Measurements from ENCODE around the gene LRBA.

Gene LRBA

GRCh38 chr4:150253965-150254630 is 761.0 kb downstream of the LRBA start:
- DNase-seq, result no peak

GRCh38 chr4:150253416-150253815 is 761.7 kb downstream of the LRBA start:
- no peak for DNase-seq

- no peak for DNase-seq
Measured at GRCh38 chr4:150252741-150253140, 762.3 kb downstream of the LRBA start.

DNA sequence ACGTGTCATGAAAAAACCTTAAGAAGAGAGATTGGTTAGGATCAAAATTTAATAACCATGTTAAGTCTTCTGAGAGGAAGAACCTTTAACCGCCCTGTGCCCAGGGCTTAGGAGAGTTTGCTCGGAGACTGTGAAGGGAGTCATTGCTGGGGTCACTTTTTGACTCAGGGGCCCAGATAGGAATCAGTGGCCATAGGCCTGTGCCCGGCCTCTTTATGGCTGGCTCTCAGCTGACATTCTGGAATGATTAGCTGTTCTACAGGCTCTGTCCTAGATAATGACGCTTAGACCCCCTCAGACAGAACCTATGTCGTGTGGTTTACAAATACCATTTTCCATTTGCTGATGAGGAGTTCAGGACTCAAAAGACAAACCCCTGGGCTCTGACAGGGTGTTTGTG is 762.8 kb downstream of the LRBA start:
- peak; percentile 56 for DNase-seq

GRCh38 chr4:150251752-150252190 is 763.3 kb downstream of the LRBA start:
- DNase-seq, result peak; percentile 64

GRCh38 chr4:150250998-150251651 is 764.0 kb downstream of the LRBA start:
- no peak for DNase-seq

GRCh38 chr4:150250293-150250997 is 764.6 kb downstream of the LRBA start:
- peak; percentile 63 for DNase-seq

DNA sequence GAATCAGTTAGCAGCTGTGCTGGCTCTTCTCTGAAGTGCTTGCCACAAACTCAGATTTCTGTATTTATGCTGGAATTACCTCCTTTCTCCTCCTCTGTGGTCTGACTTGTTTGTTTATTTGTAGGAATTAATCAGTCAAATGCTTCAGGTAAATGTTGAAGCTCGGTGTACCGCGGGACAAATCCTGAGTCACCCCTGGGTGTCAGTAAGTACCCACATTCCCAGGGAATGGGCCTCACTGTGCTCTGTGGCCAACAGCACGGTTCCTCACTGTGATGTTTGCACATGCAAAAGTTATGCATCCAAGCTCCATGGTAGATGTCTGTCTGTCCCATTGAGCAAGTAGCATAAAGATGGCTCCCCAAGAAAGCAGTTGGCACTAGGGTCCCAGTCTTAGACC is 766.9 kb downstream of the LRBA start:
- DNase-seq, result no peak

DNA sequence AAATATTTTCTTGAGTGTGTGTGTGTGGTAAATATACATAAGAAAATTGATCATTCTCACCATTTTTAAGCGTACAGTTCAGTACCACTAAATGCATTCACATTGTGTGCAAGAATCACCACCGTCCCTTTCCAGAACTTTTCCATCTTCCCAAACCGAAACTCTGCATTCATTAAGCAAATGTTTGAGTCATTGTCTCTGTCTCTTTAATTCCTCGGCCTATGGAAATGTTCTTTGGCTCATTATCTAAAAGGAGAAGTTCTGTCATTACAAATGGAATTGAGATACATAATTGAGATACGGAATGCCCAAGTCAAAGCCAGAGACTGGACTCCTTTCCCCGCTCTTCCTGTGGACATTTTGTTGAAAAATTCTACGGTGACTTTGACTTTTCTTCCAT is 767.9 kb downstream of the LRBA start:
- DNase-seq, result no peak

- DNase-seq, result no peak
Measured at GRCh38 chr4:150244600-150244999, 770.5 kb downstream of the LRBA start.

- no peak for DNase-seq
Measured at GRCh38 chr4:150243932-150244331, 771.2 kb downstream of the LRBA start.

DNA sequence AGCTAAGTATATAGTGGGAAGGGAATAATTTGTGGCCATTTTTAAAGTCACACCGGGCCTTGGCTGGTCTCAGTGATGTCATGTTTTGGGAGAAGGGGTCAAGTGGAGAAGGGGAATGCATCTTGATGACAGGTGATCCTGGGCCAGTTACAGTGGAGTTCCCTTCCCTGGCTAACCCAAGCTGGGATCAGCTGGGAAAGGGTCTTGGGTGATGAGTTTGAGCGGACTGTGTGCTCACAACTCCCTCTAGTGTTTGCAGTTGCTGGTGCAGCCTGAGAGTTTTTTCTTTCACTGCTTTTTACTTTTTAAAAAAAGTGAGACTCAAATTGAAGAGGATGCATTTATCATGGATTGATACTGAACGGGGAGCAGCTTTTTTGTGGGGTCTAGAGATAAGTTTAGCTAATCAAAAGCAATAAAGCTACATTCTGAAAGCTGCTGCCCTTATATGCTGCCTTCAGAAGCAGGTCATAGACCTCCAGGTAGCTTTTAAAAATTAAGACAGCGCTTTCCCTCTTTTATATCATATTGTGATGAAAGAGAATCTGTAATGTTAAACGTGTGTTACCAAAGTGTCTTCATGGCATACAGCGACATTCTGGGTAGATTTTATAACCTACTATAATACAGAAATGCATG is 772.1 kb downstream of the LRBA start:
- DNase-seq, result peak; percentile 67

- DNase-seq, result no peak
Measured at GRCh38 chr4:150240011-150240410, 775.1 kb downstream of the LRBA start.

- no peak for DNase-seq
Measured at GRCh38 chr4:150238591-150238990, 776.5 kb downstream of the LRBA start.

DNA sequence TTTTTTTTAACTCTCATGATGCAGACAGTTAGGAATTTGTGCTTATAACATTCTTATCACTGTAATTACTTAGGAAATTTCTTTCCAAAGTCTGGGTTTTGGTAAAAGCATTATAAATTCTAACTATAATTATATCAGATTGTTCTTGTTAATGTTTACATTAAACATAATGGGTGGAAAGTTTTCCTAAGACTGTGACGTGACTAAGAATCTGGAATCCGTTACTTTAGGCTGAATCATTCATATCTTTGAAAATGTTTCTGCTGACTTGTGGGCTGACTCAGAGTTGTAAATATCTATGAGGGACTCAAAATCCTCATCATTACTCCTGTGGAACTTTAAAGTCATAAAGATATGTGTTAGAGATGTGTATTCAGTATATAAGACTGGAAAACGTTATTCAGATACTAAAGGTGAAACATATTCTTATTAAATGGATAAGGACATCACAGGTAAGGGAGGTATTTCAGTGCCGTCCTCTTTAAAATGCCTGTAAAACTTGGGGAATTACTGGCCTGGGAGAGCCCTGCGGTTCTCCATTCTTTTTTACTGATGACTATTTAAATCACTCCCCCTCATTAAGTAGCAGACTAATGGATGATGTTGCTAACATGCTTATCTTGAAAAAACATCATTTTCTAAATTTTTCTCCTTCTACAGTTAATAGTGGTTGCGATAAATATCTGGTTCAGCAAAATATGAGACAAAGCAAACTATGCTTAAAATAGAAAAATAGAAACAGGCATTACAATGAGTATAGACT is 777.8 kb downstream of the LRBA start:
- no peak for DNase-seq

DNA sequence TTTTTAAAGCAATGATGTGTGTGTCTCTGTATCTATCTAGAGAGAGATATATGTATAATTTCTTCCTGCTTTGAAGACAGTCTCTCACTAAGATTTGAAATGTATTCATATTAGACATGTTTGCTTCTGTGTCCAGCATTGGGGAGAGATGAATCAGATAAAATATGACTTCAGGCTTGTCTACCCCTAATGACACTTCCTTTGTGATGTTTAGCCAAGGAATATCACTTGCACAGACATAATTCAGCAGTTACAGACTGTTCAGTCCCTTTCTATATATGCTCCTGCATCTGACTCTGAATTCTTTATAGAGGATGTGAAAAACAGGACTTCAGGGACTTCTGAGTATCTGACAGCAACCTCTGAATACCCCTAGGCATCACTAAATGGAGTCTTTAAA is 778.5 kb downstream of the LRBA start:
- DNase-seq, result no peak

DNA sequence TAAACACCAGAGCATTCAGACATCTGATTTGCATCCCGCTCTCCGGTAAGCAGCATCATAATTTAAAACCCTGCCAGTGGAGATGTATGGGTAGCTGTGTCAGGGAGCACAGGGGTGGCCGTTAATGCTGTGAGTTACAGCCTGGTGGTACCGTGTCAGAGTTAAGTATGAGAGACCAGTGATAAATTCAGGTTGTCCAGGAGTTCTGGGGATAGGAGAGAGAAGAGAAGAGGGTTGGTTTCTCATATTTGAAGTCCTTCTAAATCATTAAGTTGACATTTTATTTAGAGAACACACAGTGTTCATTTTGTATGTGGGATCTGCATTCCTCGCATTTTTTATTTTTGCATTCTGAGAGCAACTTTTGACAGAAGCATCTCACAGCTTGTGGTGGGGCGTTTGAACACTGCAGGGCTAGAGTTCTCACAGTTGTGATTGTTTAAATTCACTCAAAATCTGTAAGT is 779.2 kb downstream of the LRBA start:
- no peak for DNase-seq

DNA sequence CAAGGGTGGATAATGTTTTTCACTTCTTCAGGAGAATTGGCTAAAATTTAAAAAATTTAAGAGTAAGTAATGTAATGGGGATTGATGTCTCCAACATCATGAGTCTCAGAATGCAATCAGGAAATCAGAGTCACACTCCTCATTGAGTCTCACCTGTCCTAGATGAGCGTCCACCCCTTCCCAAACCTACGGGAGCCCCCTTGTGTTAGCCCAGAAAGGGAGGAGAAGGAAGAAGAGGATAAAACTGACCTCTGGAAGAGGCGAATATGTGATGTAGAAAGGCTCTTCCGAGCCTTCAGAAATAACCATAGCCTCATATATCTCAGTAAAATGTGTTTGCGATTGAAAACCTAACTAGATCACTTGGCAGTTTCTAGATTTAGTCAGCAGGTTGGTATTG is 779.8 kb downstream of the LRBA start:
- DNase-seq, result no peak

DNA sequence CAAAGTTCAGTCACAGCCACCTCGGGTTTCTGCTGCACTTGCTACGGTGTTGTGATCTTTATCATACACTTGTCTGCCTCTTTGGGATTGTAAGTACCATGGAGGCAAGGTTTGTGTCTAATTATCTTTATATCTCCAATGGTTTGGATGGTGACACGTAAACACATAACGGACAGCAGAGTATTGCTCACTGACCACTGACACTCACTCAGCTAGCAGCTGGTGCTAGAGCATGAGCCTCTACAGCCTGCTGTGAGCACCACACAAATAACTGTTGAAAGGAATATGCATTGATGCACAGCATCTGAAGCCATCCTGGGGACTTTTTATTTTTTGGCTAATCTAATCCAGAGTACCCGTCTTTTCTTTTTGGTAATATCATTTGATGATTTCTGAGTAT is 780.8 kb downstream of the LRBA start:
- no peak for DNase-seq

GRCh38 chr4:150232029-150232428 is 783.1 kb downstream of the LRBA start:
- DNase-seq, result no peak

DNA sequence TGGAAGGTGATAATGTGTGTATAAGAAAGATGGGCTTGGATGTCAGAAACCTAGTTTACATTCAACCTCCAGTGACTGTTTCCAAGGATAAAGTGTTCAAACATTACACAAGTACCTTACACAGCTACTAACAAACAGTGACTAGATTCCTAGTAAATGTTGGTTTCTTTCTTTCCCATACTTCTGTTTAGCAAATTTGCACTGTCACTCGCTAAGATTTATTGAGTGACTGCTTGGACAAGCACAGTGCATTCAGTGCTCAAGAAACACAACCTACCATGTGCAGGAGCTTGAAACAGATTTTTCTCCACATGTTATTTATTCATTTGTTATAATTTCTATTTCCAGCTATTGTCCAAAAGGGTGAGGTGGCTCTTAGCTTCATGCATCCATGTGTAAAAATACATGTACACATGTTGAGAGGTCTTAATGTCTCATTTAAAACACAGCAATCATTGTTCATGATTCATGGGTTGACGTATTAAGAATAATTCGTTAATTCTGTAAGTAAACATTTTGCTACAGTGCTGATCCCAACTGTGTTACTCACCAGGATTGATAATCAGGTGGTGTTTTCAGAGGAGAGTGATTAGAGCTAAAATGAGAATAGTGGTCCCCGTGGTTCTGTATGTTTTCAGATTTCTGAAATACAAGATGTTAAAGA is 783.8 kb downstream of the LRBA start:
- DNase-seq, result no peak

GRCh38 chr4:150230561-150230960 is 784.5 kb downstream of the LRBA start:
- DNase-seq, result no peak

Data from islet precursor cell (in vitro differentiated cells).